ENCODE measurements around the gene TKTL2. TPM values are rescaled to one million over a fixed set of nuclear protein-coding genes. Genes with fewer than 3 reads are reported as not detected.

TKTL2 gene
- total RNA-seq, 1 donor from 2014 or later, result not detected

GRCh38 chr4:163494360-163495241, 21.0 kb upstream of the TKTL2 start, which contains the start of gene TMA16:
TSS of gene TMA16 (plus strand) at chr4:163494690. CDS start at chr4:163494802, 112 bp downstream.
- H3K27ac Mint-ChIP-seq (ENCODE audit: unreplicated experiment), result peak within 1 kb of the TSS; percentile 98
- H3K27me3 Mint-ChIP-seq (ENCODE audit: low read depth), result peaks cover 4% of the 10 kb centered on the region
- TF ChIP-seq CTCF (IDR thresholded peaks at IDR 0.05), result no peak
- H3K9me3 Mint-ChIP-seq (ENCODE audit: low read depth), result no peaks in the 10 kb centered on the region
- H3K4me1 Mint-ChIP-seq (ENCODE audit: low read depth), result peaks cover 26% of the 10 kb centered on the region
- H3K36me3 Mint-ChIP-seq (ENCODE audit: low read depth), result no peaks in the 10 kb centered on the region
- peak; percentile 97 for DNase-seq (ENCODE audit: low spot score)
- H3K4me3 Mint-ChIP-seq (ENCODE audit: unreplicated experiment), result peak within 1 kb of the TSS; percentile 99

- no peak for DNase-seq (ENCODE audit: low spot score)
- peaks cover 9% of the 10 kb centered on the region for H3K27me3 Mint-ChIP-seq (ENCODE audit: low read depth)
- TF ChIP-seq CTCF (IDR thresholded peaks at IDR 0.05), result no peak
- H3K27ac Mint-ChIP-seq (ENCODE audit: unreplicated experiment), result peak overlapping the region; percentile 98
- peaks cover 26% of the 10 kb centered on the region for H3K4me1 Mint-ChIP-seq (ENCODE audit: low read depth)
- no peaks in the 10 kb centered on the region for H3K36me3 Mint-ChIP-seq (ENCODE audit: low read depth)
- H3K9me3 Mint-ChIP-seq (ENCODE audit: low read depth), result no peaks in the 10 kb centered on the region
- H3K4me3 Mint-ChIP-seq (ENCODE audit: unreplicated experiment), result peak overlapping the region; percentile 99
Measured at GRCh38 chr4:163493643-163494359, 20.2 kb upstream of the TKTL2 start.

- DNase-seq (ENCODE audit: low spot score), result no peak
- Mint-ChIP-seq H3K36me3 (ENCODE audit: low read depth) (no peaks in the 10 kb centered on the region), H3K27me3 (ENCODE audit: low read depth) (peaks cover 13% of the 10 kb centered on the region), H3K4me3 (ENCODE audit: unreplicated experiment) (peak overlapping the region; percentile 99), H3K4me1 (ENCODE audit: low read depth) (peaks cover 26% of the 10 kb centered on the region), H3K27ac (ENCODE audit: unreplicated experiment) (no peak overlapping the region), H3K9me3 (ENCODE audit: low read depth) (no peaks in the 10 kb centered on the region)
- TF ChIP-seq CTCF (IDR thresholded peaks at IDR 0.05), result no peak
Measured at GRCh38 chr4:163492951-163493504, 19.5 kb upstream of the TKTL2 start.

GRCh38 chr4:163489929-163490328, 16.4 kb upstream of the TKTL2 start:
- no peak overlapping the region for H3K4me3 Mint-ChIP-seq (ENCODE audit: unreplicated experiment)
- peaks cover 20% of the 10 kb centered on the region for H3K27me3 Mint-ChIP-seq (ENCODE audit: low read depth)
- no peak overlapping the region for H3K27ac Mint-ChIP-seq (ENCODE audit: unreplicated experiment)
- TF ChIP-seq CTCF (IDR thresholded peaks at IDR 0.05), result no peak
- peaks cover 4% of the 10 kb centered on the region for H3K4me1 Mint-ChIP-seq (ENCODE audit: low read depth)
- no peaks in the 10 kb centered on the region for H3K36me3 Mint-ChIP-seq (ENCODE audit: low read depth)
- H3K9me3 Mint-ChIP-seq (ENCODE audit: low read depth), result no peaks in the 10 kb centered on the region
- no peak for DNase-seq (ENCODE audit: low spot score)

GRCh38 chr4:163486321-163486720, 12.8 kb upstream of the TKTL2 start:
- Mint-ChIP-seq H3K27me3 (ENCODE audit: low read depth) (peaks cover 22% of the 10 kb centered on the region), H3K9me3 (ENCODE audit: low read depth) (no peaks in the 10 kb centered on the region), H3K36me3 (ENCODE audit: low read depth) (no peaks in the 10 kb centered on the region), H3K4me3 (ENCODE audit: unreplicated experiment) (no peak overlapping the region), H3K27ac (ENCODE audit: unreplicated experiment) (no peak overlapping the region), H3K4me1 (ENCODE audit: low read depth) (no peaks in the 10 kb centered on the region)
- DNase-seq (ENCODE audit: low spot score), result no peak
- no peak for TF ChIP-seq CTCF (IDR thresholded peaks at IDR 0.05)

Measured in chondrocyte (in vitro differentiated cells).